Measurements from ENCODE around the gene KCNE1. TPM values are rescaled to one million over a fixed set of nuclear protein-coding genes. Genes with fewer than 3 reads are reported as not detected.

KCNE1 gene
- total RNA-seq, 1 experiment from 2014 or later = 0.13 TPM

DNA sequence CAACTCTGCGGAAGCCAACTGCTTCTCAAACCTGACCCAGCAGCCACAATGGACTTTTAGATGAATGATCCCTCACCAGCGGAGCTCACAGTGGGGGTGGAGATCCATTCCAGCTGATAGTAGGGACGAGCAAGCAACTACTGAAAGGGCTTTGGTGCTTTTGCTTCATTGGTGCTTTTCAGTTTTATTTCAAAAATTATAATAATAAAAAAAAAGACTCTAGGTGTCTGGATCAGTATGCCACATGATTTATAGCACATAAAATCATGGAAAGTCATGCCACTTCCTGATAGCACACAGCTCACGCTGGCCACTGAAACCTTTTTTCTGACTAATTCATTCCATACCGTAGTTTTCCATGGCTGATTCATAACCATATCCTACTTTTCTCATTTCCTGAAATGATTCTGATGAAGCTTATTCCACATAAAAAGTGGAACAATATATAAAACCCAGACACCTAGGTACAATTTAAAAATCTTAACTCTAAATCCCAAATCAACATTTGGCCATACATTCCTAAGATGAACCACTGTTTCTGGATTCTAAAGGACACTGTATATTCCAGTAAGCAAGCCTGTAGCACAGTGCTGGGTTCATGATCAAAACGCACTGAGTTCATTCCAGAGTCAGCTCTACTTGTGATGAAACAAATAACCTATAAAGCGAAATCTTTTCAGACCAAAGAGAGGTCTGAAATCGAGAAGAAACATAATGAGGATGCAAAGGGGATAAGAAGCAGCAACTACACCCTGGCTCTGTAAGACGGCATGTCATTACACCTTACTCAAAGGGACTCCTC is 41.3 kb upstream of the KCNE1 start:
- no peaks in the 10 kb centered on the region for H3K27me3 ChIP-seq (replicated peaks; ENCODE audit: insufficient read depth, low read depth, low read length, poor library complexity)
- H3K36me3 ChIP-seq (ENCODE audit: insufficient read depth, low read length, poor library complexity, severe bottlenecking) = no peaks in the 10 kb centered on the region
- intact Hi-C loops (cut with micrococcal nuclease; ENCODE audit: unreplicated experiment) = no loop called here
- ChIA-PET CTCF (interaction anchor here (0.9 kb wide), 1 partner anchor 9 kb away, joined by 3 read pairs; no protein-coding TSS in a partner anchor), POLR2A (ENCODE audit: low non-redundant PET) (no interaction called here)
- H3K9me3 ChIP-seq (ENCODE audit: low read depth, low read length, poor library complexity, severe bottlenecking) = peaks cover 4% of the 10 kb centered on the region
- peaks cover 9% of the 10 kb centered on the region for H3K4me1 ChIP-seq (ENCODE audit: insufficient read depth, low read length, poor library complexity, severe bottlenecking)
- H3K27ac ChIP-seq (ENCODE audit: low read depth, low read length, poor library complexity, severe bottlenecking) = no peak overlapping the region
- peak; percentile 37 for DNase-seq (ENCODE audit: low spot score)
- no TSS peak for BruUV-seq (replicated peaks)
- H3K4me3 ChIP-seq (ENCODE audit: low read depth, low read length, poor library complexity, severe bottlenecking) = no peak overlapping the region
- TF ChIP-seq, protein P1, sequence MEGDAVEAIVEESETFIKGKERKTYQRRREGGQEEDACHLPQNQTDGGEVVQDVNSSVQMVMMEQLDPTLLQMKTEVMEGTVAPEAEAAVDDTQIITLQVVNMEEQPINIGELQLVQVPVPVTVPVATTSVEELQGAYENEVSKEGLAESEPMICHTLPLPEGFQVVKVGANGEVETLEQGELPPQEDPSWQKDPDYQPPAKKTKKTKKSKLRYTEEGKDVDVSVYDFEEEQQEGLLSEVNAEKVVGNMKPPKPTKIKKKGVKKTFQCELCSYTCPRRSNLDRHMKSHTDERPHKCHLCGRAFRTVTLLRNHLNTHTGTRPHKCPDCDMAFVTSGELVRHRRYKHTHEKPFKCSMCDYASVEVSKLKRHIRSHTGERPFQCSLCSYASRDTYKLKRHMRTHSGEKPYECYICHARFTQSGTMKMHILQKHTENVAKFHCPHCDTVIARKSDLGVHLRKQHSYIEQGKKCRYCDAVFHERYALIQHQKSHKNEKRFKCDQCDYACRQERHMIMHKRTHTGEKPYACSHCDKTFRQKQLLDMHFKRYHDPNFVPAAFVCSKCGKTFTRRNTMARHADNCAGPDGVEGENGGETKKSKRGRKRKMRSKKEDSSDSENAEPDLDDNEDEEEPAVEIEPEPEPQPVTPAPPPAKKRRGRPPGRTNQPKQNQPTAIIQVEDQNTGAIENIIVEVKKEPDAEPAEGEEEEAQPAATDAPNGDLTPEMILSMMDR (conservative IDR thresholded peaks at IDR 0.05; ENCODE audit: low read depth, low read length) = no peak
- TF ChIP-seq EZH2 (IDR thresholded peaks at IDR 0.05; ENCODE audit: borderline replicate concordance, low read depth, low read length, poor library complexity, severe bottlenecking) = no peak

DNA sequence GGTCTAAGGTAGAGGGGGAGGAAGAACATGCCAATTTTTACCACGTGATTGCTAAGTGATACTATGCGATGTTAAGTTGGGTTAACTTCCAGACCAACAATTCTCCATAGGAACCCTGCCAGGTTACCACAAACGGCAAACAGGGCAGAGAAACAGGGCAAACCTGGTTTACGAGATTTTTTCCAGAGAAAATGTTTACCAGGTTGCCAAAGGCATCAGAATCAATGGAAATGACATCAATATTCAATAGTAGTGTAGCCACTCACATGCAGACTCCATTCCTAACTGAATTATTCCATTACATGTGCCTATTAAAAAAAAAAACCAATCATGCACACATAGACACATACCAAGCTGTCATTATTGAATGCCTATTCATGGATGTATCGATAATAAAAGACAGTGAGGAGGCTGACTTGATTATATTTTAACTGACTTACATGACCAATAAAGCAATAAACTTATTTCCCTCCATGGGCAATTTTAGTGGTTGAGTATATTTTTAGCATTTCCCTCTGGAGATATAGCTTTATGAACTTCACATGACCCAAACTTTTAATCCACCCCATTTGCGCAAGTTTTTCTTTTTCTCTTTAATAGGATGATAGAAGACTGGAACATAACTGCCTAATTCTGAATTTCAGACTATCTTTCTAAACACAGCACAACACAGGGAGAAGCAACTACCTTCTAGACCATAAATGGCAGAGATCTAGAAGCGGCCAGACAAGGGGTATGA is 40.5 kb upstream of the KCNE1 start:
- no peaks in the 10 kb centered on the region for H3K27me3 ChIP-seq (replicated peaks; ENCODE audit: insufficient read depth, low read depth, low read length, poor library complexity)
- no peak for DNase-seq (ENCODE audit: low spot score)
- no peaks in the 10 kb centered on the region for H3K36me3 ChIP-seq (ENCODE audit: insufficient read depth, low read length, poor library complexity, severe bottlenecking)
- TF ChIP-seq EZH2 (IDR thresholded peaks at IDR 0.05; ENCODE audit: borderline replicate concordance, low read depth, low read length, poor library complexity, severe bottlenecking) = no peak
- TF ChIP-seq, protein P1 (conservative IDR thresholded peaks at IDR 0.05; ENCODE audit: low read depth, low read length) = no peak
- ChIA-PET CTCF (interaction anchor here (0.9 kb wide), 1 partner anchor 9 kb away, joined by 3 read pairs; no protein-coding TSS in a partner anchor), POLR2A (ENCODE audit: low non-redundant PET) (no interaction called here)
- peaks cover 4% of the 10 kb centered on the region for H3K9me3 ChIP-seq (ENCODE audit: low read depth, low read length, poor library complexity, severe bottlenecking)
- intact Hi-C loops (cut with micrococcal nuclease; ENCODE audit: unreplicated experiment) = no loop called here
- peaks cover 9% of the 10 kb centered on the region for H3K4me1 ChIP-seq (ENCODE audit: insufficient read depth, low read length, poor library complexity, severe bottlenecking)
- H3K27ac ChIP-seq (ENCODE audit: low read depth, low read length, poor library complexity, severe bottlenecking) = no peak overlapping the region
- H3K4me3 ChIP-seq (ENCODE audit: low read depth, low read length, poor library complexity, severe bottlenecking) = no peak overlapping the region
- BruUV-seq (replicated peaks) = no TSS peak

DNA sequence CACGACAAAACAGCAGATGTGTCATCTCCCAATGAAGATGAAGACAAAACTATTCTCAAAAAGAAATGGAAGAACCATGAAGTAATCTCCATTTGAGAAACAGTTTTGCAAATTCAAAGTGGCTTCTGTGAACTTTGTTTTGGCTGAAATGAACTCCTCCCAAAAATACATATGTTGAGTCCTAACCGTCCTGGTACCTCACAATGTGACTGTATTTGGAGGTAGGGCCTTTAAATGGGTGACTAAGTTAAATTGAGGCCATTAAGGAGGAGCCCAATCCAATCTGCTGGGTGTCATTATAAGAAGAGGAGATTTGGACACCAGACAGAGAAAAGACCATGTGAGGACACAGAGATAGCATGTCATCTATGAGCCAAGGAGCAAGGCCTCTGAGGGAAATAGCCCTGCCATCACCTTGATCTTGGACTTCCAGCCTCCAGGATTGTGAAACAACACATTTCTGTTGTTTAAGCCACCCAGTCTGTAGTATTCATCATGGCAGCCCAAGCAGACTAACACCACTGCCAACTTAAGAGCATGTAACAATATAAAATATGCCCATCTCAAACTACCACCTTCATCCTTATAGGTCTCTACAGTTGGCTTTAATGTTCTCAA is 38.3 kb upstream of the KCNE1 start:
- H3K27me3 ChIP-seq (replicated peaks; ENCODE audit: insufficient read depth, low read depth, low read length, poor library complexity) = no peaks in the 10 kb centered on the region
- peaks cover 9% of the 10 kb centered on the region for H3K4me1 ChIP-seq (ENCODE audit: insufficient read depth, low read length, poor library complexity, severe bottlenecking)
- H3K9me3 ChIP-seq (ENCODE audit: low read depth, low read length, poor library complexity, severe bottlenecking) = peaks cover 4% of the 10 kb centered on the region
- DNase-seq (ENCODE audit: low spot score) = no peak
- TF ChIP-seq EZH2 (IDR thresholded peaks at IDR 0.05; ENCODE audit: borderline replicate concordance, low read depth, low read length, poor library complexity, severe bottlenecking) = no peak
- TF ChIP-seq, protein P1 (conservative IDR thresholded peaks at IDR 0.05; ENCODE audit: low read depth, low read length) = no peak
- no peaks in the 10 kb centered on the region for H3K36me3 ChIP-seq (ENCODE audit: insufficient read depth, low read length, poor library complexity, severe bottlenecking)
- no peak overlapping the region for H3K27ac ChIP-seq (ENCODE audit: low read depth, low read length, poor library complexity, severe bottlenecking)
- ChIA-PET CTCF (no interaction called here), POLR2A (ENCODE audit: low non-redundant PET) (no interaction called here)
- no TSS peak for BruUV-seq (replicated peaks)
- H3K4me3 ChIP-seq (ENCODE audit: low read depth, low read length, poor library complexity, severe bottlenecking) = no peak overlapping the region
- intact Hi-C loops (cut with micrococcal nuclease; ENCODE audit: unreplicated experiment) = no loop called here
